GM23248 (cell line): ENCODE data around the gene MEA1. TPM values are rescaled to one million over a fixed set of nuclear protein-coding genes. Genes with fewer than 3 reads are reported as not detected.

Source experiments
- DNase-seq: peaks from one replicate; pipeline ENCODE4 v3.0.0-alpha.2; 2015
- H2AFZ ChIP-seq: fragments of 200-600 bp; sonication (generic); 2 replicates; pipeline ENCODE4 v1.6.1; 2016; ENCODE audit warnings: antibody characterized with exemption
- H3F3A ChIP-seq: fragments of 200-600 bp; sonication (generic); 2 replicates; pipeline ENCODE4 v1.6.1; 2016; ENCODE audit warnings: mild to moderate bottlenecking, antibody characterized with exemption, mixed run types; ENCODE audit not compliant: insufficient read depth
- H3K27ac ChIP-seq: fragments of 200-600 bp; sonication (generic); 2 replicates; pipeline ENCODE4 v1.5.1; 2016; ENCODE audit warnings: mild to moderate bottlenecking
- H3K27me3 ChIP-seq: fragments of 200-600 bp; sonication (generic); replicated peaks from 2 replicates; pipeline ENCODE4 v1.6.1; 2016; ENCODE audit warnings: mild to moderate bottlenecking; ENCODE audit not compliant: insufficient read depth
- H3K36me3 ChIP-seq: fragments of 200-600 bp; sonication (generic); 2 replicates; pipeline ENCODE4 v1.6.1; 2016; ENCODE audit warnings: low read depth, mild to moderate bottlenecking
- H3K4me1 ChIP-seq: fragments of 200-600 bp; sonication (generic); 2 replicates; pipeline ENCODE4 v1.6.1; 2016; ENCODE audit warnings: mild to moderate bottlenecking; ENCODE audit not compliant: insufficient read depth
- H3K4me2 ChIP-seq: fragments of 200-600 bp; sonication (generic); one replicate; pipeline ENCODE4 v1.6.1; 2016; ENCODE audit warnings: mild to moderate bottlenecking; ENCODE audit not compliant: unreplicated experiment
- H3K4me3 ChIP-seq: fragments of 200-600 bp; sonication (generic); 2 replicates; pipeline ENCODE4 v1.5.1; 2016; ENCODE audit warnings: mild to moderate bottlenecking
- H3K79me2 ChIP-seq: fragments of 200-600 bp; sonication (generic); 2 replicates; pipeline ENCODE4 v1.6.1; 2016; ENCODE audit warnings: mild to moderate bottlenecking; ENCODE audit not compliant: insufficient read depth
- H3K9ac ChIP-seq: fragments of 200-600 bp; sonication (generic); 2 replicates; pipeline ENCODE4 v1.6.1; 2016; ENCODE audit warnings: mild to moderate bottlenecking
- H3K9me2 ChIP-seq: fragments of 200-600 bp; sonication (generic); 2 replicates; pipeline ENCODE4 v1.6.1; 2016; ENCODE audit warnings: mixed run types, mild to moderate bottlenecking, moderate library complexity; ENCODE audit not compliant: insufficient read depth
- H3K9me3 ChIP-seq: fragments of 200-600 bp; sonication (generic); one replicate; pipeline ENCODE4 v1.6.1; 2017; ENCODE audit warnings: low read depth
- H4K20me1 ChIP-seq: fragments of 200-600 bp; sonication (generic); 2 replicates; pipeline ENCODE4 v1.6.0; 2016; ENCODE audit not compliant: insufficient read depth
- EZH2 ChIP-seq: fragments of 200-600 bp; sonication (generic); IDR thresholded peaks from 2 replicates; pipeline ENCODE4 v1.6.1; 2018; ENCODE audit warnings: antibody characterized with exemption, mild to moderate bottlenecking; ENCODE audit not compliant: insufficient read depth, poor library complexity, severe bottlenecking
- EZH2phosphoT487 ChIP-seq: fragments of 200-600 bp; sonication (generic); IDR thresholded peaks from 2 replicates; pipeline ENCODE4 v1.6.1; 2018; ENCODE audit warnings: antibody characterized with exemption, moderate library complexity, mild to moderate bottlenecking, low read depth; ENCODE audit not compliant: insufficient read depth
- WGBS, 2 experiments: methylation state at CpG; one replicate each; pipeline ENCODE4 v1.1.6; 2015 to 2017; ENCODE audit warnings: low lambda C conversion rate in 2 of 2, low coverage in 1 of 2; ENCODE audit errors: missing lambda C conversion rate in 2 of 2; 5-methylcytosine and 5-hydroxymethylcytosine counted together
- in situ Hi-C: fragments of 300-500 bp; cut with MboI; formaldehyde crosslinking; loops from 2 replicates; pipeline ENCODE4 v1.15.0; 2020
- polyA plus RNA-seq: library from polyadenylated mRNA; unstranded; fragments of >200 nt; fragmentation: Nextera tagmentation; extraction: Ambion mirVana; gene quantifications from 2 replicates; pipeline ENCODE4 v1.2.1, GENCODE V29; 2016
- total RNA-seq: library from RNA; depleted of rRNA; stranded (reverse); fragments of >200 nt; shearing (Covaris generic); gene quantifications from 2 replicates; pipeline ENCODE4 v1.2.3, GENCODE V29; 2014; rRNA removed

The MEA1 gene
- total and polyA plus RNA-seq, 2 experiments from 2014 or later, result 100 to 171 TPM

DNA sequence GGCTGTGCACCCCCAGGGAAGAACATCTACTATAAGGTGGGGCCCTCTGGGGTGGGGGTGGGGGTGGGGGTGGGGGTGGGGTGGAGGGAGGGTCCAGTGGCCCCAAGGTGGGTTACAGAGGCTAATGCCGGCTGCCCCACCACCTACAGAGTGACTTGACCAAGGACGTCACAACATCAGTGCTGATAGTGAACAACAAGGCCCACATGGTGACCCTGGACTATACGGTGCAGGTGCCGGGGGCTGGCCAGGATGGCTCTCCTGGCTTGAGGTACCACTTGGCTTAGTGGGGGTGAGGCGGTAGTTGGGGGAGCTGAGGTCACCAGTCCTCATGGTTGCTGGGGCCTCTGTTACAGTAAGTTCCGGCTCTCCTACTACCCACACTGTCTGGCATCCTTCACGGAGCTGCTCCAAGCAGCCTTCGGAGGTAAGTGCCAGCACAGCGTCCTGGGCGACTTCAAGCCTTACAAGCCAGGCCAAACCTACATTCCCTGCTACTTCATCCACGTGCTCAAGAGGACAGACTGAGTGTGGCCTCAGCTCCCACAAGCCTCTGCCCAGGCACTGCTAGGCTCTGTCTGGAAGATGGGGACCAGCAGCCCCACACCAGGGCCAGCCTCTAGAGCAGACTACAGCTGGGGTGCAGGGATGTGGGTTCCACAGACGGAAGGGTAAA is 50.4 kb downstream of the MEA1 start:
- no peak overlapping the region for H3K4me3 ChIP-seq
- H3K36me3 ChIP-seq, result no peaks in the 10 kb centered on the region
- no peaks in the 10 kb centered on the region for H3F3A ChIP-seq
- no peak overlapping the region for H3K27ac ChIP-seq
- H3K27me3 ChIP-seq, result no peaks in the 10 kb centered on the region
- H3K9ac ChIP-seq, result no peak overlapping the region
- no peak overlapping the region for H2AFZ ChIP-seq
- in situ Hi-C loops, result no loop called here
- no peak overlapping the region for H3K4me2 ChIP-seq
- WGBS, 2 experiments, result 81 to 84% methylated on average over 12 of the region's 12 CpGs
- no peaks in the 10 kb centered on the region for H3K9me3 ChIP-seq
- no peak for DNase-seq
- no peaks in the 10 kb centered on the region for H4K20me1 ChIP-seq
- no peaks in the 10 kb centered on the region for H3K79me2 ChIP-seq
- H3K9me2 ChIP-seq, result no peaks in the 10 kb centered on the region
- H3K4me1 ChIP-seq, result 0 out of 2 replicates have a peak, but pooled peaks cover 4% of the 10 kb centered on the region
- TF ChIP-seq EZH2phosphoT487 (no peak), EZH2 (no peak)

DNA sequence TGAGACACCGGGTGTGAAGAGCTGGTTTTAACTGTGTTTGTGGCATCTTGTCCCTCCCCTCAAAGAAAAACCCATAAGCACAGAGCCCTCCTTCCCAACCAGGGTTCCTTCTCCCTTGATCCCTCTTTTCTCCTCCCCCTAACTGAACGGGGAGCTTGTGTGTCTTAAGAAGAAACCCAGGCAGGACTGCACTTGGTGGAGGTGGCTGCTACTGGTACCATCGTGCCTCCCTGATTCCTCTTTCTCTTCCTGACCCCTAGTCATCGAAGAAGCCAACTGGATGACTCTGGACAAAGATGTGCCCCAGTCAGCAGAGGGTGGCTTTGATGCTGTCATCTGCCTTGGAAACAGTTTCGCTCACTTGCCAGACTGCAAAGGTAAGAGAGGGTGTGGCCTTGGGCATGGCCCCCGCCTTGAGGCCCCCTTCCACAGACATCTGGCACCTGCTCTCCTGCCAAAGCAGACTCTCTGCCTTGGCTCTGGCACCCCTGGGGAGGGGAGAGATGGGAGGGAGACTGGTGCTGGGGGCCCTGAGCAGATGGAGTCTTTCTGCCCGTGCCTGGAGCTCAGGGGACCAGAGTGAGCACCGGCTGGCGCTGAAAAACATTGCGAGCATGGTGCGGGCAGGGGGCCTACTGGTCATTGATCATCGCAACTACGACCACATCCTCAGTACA is 51.1 kb downstream of the MEA1 start:
- H3K4me1 ChIP-seq, result 0 out of 2 replicates have a peak, but pooled peaks cover 4% of the 10 kb centered on the region
- DNase-seq, result no peak
- no peaks in the 10 kb centered on the region for H3K79me2 ChIP-seq
- H3K4me2 ChIP-seq, result no peak overlapping the region
- no peaks in the 10 kb centered on the region for H3F3A ChIP-seq
- H3K9ac ChIP-seq, result no peak overlapping the region
- H3K27ac ChIP-seq, result no peak overlapping the region
- in situ Hi-C loops, result no loop called here
- TF ChIP-seq EZH2, result no peak
- WGBS, 2 experiments, result 87 to 92% methylated on average over 13 of the region's 13 CpGs
- no peaks in the 10 kb centered on the region for H3K9me2 ChIP-seq
- H3K27me3 ChIP-seq, result no peaks in the 10 kb centered on the region
- H4K20me1 ChIP-seq, result no peaks in the 10 kb centered on the region
- no peak overlapping the region for H3K4me3 ChIP-seq
- H3K36me3 ChIP-seq, result no peaks in the 10 kb centered on the region
- H2AFZ ChIP-seq, result no peak overlapping the region
- H3K9me3 ChIP-seq, result no peaks in the 10 kb centered on the region

DNA sequence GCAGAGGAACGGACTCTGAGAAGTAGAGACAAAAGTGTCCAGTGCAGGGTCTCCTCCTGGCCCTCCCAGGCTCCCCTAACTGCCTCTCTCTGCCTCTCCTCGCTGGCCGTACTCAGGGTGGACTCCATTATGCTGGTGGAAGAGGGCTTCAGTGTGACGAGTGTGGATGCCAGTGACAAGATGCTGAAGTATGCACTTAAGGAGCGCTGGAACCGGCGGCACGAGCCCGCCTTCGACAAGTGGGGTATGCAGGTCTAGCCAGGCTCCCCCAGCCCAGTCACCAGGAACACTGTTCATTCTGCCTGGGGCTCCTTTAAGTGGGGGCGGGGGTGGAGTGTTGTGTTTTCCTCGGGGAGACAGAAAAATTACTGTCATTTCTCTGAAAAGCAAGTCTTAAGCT is 51.6 kb downstream of the MEA1 start:
- DNase-seq, result no peak
- H3K27ac ChIP-seq, result no peak overlapping the region
- no peaks in the 10 kb centered on the region for H3K27me3 ChIP-seq
- in situ Hi-C loops, result no loop called here
- no peaks in the 10 kb centered on the region for H3K9me2 ChIP-seq
- H2AFZ ChIP-seq, result no peak overlapping the region
- 0 out of 2 replicates have a peak, but pooled peaks cover 4% of the 10 kb centered on the region for H3K4me1 ChIP-seq
- H3K4me2 ChIP-seq, result no peak overlapping the region
- H3K36me3 ChIP-seq, result no peaks in the 10 kb centered on the region
- WGBS, 2 experiments, result 86% methylated on average over 11 to 12 of the region's 12 CpGs
- no peak for TF ChIP-seq EZH2
- no peak for TF ChIP-seq EZH2phosphoT487
- H3K9me3 ChIP-seq, result no peaks in the 10 kb centered on the region
- no peak overlapping the region for H3K4me3 ChIP-seq
- H3K79me2 ChIP-seq, result no peaks in the 10 kb centered on the region
- no peak overlapping the region for H3K9ac ChIP-seq
- no peaks in the 10 kb centered on the region for H4K20me1 ChIP-seq
- no peaks in the 10 kb centered on the region for H3F3A ChIP-seq

Other genes with a start within 250 kb of the MEA1 start
- 5.4 and 5.7 TPM in 2 replicates for gene BICRAL, start 231.9 kb downstream of the MEA1 start, total RNA-seq
- 2.4 and 2.5 TPM in 2 replicates for gene BICRAL, start 231.9 kb downstream of the MEA1 start, polyA plus RNA-seq
- 112 and 133 TPM in 2 replicates for gene RPL7L1, start 134.3 kb downstream of the MEA1 start, total RNA-seq
- gene RPL7L1, start 134.3 kb downstream of the MEA1 start, polyA plus RNA-seq, result 88.2 and 92.0 TPM in 2 replicates
- gene PTCRA, start 97.9 kb downstream of the MEA1 start, total RNA-seq, result not detected in 2 replicates
- not detected in 2 replicates for gene PTCRA, start 97.9 kb downstream of the MEA1 start, polyA plus RNA-seq
- gene CNPY3, start 84.5 kb downstream of the MEA1 start, total RNA-seq, result 41.4 and 45.1 TPM in 2 replicates
- gene CNPY3, start 84.5 kb downstream of the MEA1 start, polyA plus RNA-seq, result 58.6 and 63.6 TPM in 2 replicates
- gene GNMT, start 53.2 kb downstream of the MEA1 start, total RNA-seq, result not detected in 2 replicates
- gene GNMT, start 53.2 kb downstream of the MEA1 start, polyA plus RNA-seq, result not detected in 2 replicates
- gene PEX6, start 34.8 kb downstream of the MEA1 start, total RNA-seq, result 44.2 and 51.1 TPM in 2 replicates
- 12.5 and 12.7 TPM in 2 replicates for gene PEX6, start 34.8 kb downstream of the MEA1 start, polyA plus RNA-seq
- gene PPP2R5D, start 29.4 kb downstream of the MEA1 start, total RNA-seq, result 39.1 and 42.7 TPM in 2 replicates
- 40.7 and 41.4 TPM in 2 replicates for gene PPP2R5D, start 29.4 kb downstream of the MEA1 start, polyA plus RNA-seq
- 124 and 129 TPM in 2 replicates for gene KLHDC3, start 303 bp upstream of the MEA1 start, total RNA-seq
- 94.3 and 95.4 TPM in 2 replicates for gene KLHDC3, start 303 bp upstream of the MEA1 start, polyA plus RNA-seq
- 45.0 and 58.3 TPM in 2 replicates for gene RRP36, start 7.7 kb upstream of the MEA1 start, total RNA-seq
- 71.6 and 74.3 TPM in 2 replicates for gene RRP36, start 7.7 kb upstream of the MEA1 start, polyA plus RNA-seq
- gene CUL7, start 39.9 kb upstream of the MEA1 start, total RNA-seq, result 50.1 and 54.1 TPM in 2 replicates
- 21.8 and 23.7 TPM in 2 replicates for gene CUL7, start 39.9 kb upstream of the MEA1 start, polyA plus RNA-seq
- gene MRPL2, start 45.5 kb upstream of the MEA1 start, total RNA-seq, result 18.5 and 19.7 TPM in 2 replicates
- gene MRPL2, start 45.5 kb upstream of the MEA1 start, polyA plus RNA-seq, result 71.9 and 78.0 TPM in 2 replicates
- 15.0 and 32.2 TPM in 2 replicates for gene KLC4, start 45.7 kb upstream of the MEA1 start, total RNA-seq
- gene KLC4, start 45.7 kb upstream of the MEA1 start, polyA plus RNA-seq, result 10.4 and 10.7 TPM in 2 replicates
- 146 and 162 TPM in 2 replicates for gene PTK7, start 62.4 kb upstream of the MEA1 start, total RNA-seq
- 110 and 113 TPM in 2 replicates for gene PTK7, start 62.4 kb upstream of the MEA1 start, polyA plus RNA-seq
- gene SRF, start 157.3 kb upstream of the MEA1 start, total RNA-seq, result 23.5 and 29.6 TPM in 2 replicates
- gene SRF, start 157.3 kb upstream of the MEA1 start, polyA plus RNA-seq, result 3.3 TPM in 2 replicates
- 15.0 and 26.1 TPM in 2 replicates for gene CUL9, start 168.2 kb upstream of the MEA1 start, total RNA-seq
- 8.5 and 8.6 TPM in 2 replicates for gene CUL9, start 168.2 kb upstream of the MEA1 start, polyA plus RNA-seq
- 61.2 and 94.8 TPM in 2 replicates for gene DNPH1, start 215.5 kb upstream of the MEA1 start, total RNA-seq
- gene DNPH1, start 215.5 kb upstream of the MEA1 start, polyA plus RNA-seq, result 90.2 and 93.6 TPM in 2 replicates
- not detected in 2 replicates for gene TTBK1, start 229.5 kb upstream of the MEA1 start, total RNA-seq
- gene TTBK1, start 229.5 kb upstream of the MEA1 start, polyA plus RNA-seq, result not detected in 2 replicates